Uterus (tissue), 4 donors: ENCODE results near the gene POLR2H. TPM values are rescaled to one million over a fixed set of nuclear protein-coding genes. Genes with fewer than 3 reads are reported as not detected.

ENCODE experiments used
- DNase-seq, 2 donors: peaks; one replicate each; pipeline ENCODE4 v3.0.0-alpha.2; 2019 to 2020
- H3K27ac ChIP-seq, 2 donors: fragments of 200-600 bp; sonication (generic); 1 replicate in 1 of 2; 2 replicates in 1 of 2; pipeline ENCODE4 v1.5.1; 2016 to 2018
- H3K27me3 ChIP-seq, 2 donors: fragments of 200-600 bp; sonication (generic); one replicate each; pipeline ENCODE4 v1.5.1; 2018 to 2019; ENCODE audit warnings: control low read depth in 1 of 2
- H3K36me3 ChIP-seq, 2 donors: fragments of 200-600 bp; sonication (generic); one replicate each; pipeline ENCODE4 v1.5.1; 2019; ENCODE audit warnings: control low read depth in 1 of 2
- H3K4me1 ChIP-seq, 2 donors: fragments of 200-600 bp; sonication (generic); one replicate each; pipeline ENCODE4 v1.5.1; 2018 to 2019; ENCODE audit warnings: control low read depth in 1 of 2
- H3K4me3 ChIP-seq, 2 donors: fragments of 200-600 bp; sonication (generic); 1 replicate in 1 of 2; 2 replicates in 1 of 2; pipeline ENCODE4 v1.5.1; 2018 to 2019; ENCODE audit warnings: mild to moderate bottlenecking in 1 of 2
- H3K9me3 ChIP-seq, 2 donors: fragments of 200-600 bp; sonication (generic); one replicate each; pipeline ENCODE4 v1.5.1; 2019; ENCODE audit warnings: control low read depth in 1 of 2
- CTCF ChIP-seq, 4 experiments: fragments of 200-600 bp in 2 of 4; fragments of 450-650 bp in 2 of 4; sonication (generic) in 2 of 4; IDR thresholded peaks; one replicate each; pipeline ENCODE4 v1.5.1; 2016 to 2019; ENCODE audit warnings: antibody characterized with exemption in 4 of 4, mild to moderate bottlenecking in 2 of 4, moderate library complexity in 1 of 4
- POLR2A ChIP-seq, 2 donors: fragments of 450-650 bp; IDR thresholded peaks; one replicate each; pipeline ENCODE4 v1.6.1; 2016; ENCODE audit warnings: antibody characterized with exemption in 2 of 2, mild to moderate bottlenecking in 1 of 2, moderate library complexity in 1 of 2
- intact Hi-C: fragments of 100-400 bp; cut with DNase I; formaldehyde crosslinking; loops from one replicate; pipeline ENCODE4 v1.15.1; 2023; ENCODE audit warnings: low total_unique reads
- total RNA-seq, 4 donors: library from RNA; depleted of rRNA in 3 of 4; stranded (reverse); fragments of >200 nt in 3 of 4; gene quantifications; one replicate each; pipeline versions ENCODE4 v1.1.0 to v1.2.4, GENCODE V29; 2014 to 2023
- donor health status: DM: yes; HTN: yes; CAD: no.

The POLR2H gene
- total RNA-seq, 4 donors from 2014 or later, result 52.8 to 103 (median 82.7) TPM

GRCh38 chr3:184388936-184389230 is 27.4 kb downstream of the POLR2H start:
- Histone ChIP-seq H3K9me3 (no peaks in the 10 kb centered on the region), H3K27ac (no peak overlapping the region), H3K36me3 (no peaks in the 10 kb centered on the region), H3K27me3 (no peaks in the 10 kb centered on the region), H3K4me3 (no peak overlapping the region), H3K4me1 (no peaks in the 10 kb centered on the region)
- intact Hi-C loops, result no loop called here
- TF ChIP-seq CTCF (IDR thresholded peaks at IDR 0.05) (no peak), POLR2A (IDR thresholded peaks at IDR 0.05) (no peak)
- no peak for DNase-seq

GRCh38 chr3:184389384-184389783 is 27.9 kb downstream of the POLR2H start:
- DNase-seq, result no peak
- no peaks in the 10 kb centered on the region for H3K4me1 ChIP-seq
- intact Hi-C loops, result no loop called here
- H3K4me3 ChIP-seq, result no peak overlapping the region
- no peak for TF ChIP-seq CTCF (IDR thresholded peaks at IDR 0.05)
- TF ChIP-seq POLR2A (IDR thresholded peaks at IDR 0.05), result no peak
- no peaks in the 10 kb centered on the region for H3K27me3 ChIP-seq
- no peak overlapping the region for H3K27ac ChIP-seq
- no peaks in the 10 kb centered on the region for H3K36me3 ChIP-seq
- no peaks in the 10 kb centered on the region for H3K9me3 ChIP-seq

- no peaks in the 10 kb centered on the region for H3K27me3 ChIP-seq
- TF ChIP-seq POLR2A (IDR thresholded peaks at IDR 0.05), result no peak
- no peak for TF ChIP-seq CTCF (IDR thresholded peaks at IDR 0.05)
- intact Hi-C loops, result no loop called here
- no peaks in the 10 kb centered on the region for H3K36me3 ChIP-seq
- H3K9me3 ChIP-seq, result no peaks in the 10 kb centered on the region
- no peak overlapping the region for H3K4me3 ChIP-seq
- no peak for DNase-seq
- H3K27ac ChIP-seq, result peak overlapping the region; percentile 37 to 44
- H3K4me1 ChIP-seq, result no peaks in the 10 kb centered on the region
Observed at GRCh38 chr3:184389935-184390528, 28.5 kb downstream of the POLR2H start.

DNA sequence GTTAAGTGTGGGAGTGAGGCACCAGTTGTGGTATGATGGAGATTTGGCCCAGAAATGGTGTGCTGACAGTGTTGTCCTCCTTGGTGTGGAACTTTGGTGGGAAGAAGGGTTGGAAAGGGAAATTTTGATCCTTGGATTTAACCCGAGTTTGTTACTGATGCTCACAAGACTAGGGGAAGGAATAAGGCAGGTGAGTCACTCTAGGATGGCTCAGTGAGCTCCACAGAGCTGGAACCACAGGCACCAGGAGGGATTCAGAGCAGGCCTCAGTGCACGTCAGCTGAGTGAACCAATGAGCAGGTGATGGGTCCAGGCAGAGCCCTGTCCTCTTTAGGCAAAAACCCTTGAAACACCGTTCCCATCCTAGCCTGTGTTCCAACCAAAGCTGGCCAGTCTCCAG is 29.8 kb downstream of the POLR2H start:
- no peaks in the 10 kb centered on the region for H3K9me3 ChIP-seq
- DNase-seq, result no peak
- no peaks in the 10 kb centered on the region for H3K4me1 ChIP-seq
- peak overlapping the region in 1 of 2 donors; percentile 44 for H3K27ac ChIP-seq
- TF ChIP-seq POLR2A (IDR thresholded peaks at IDR 0.05) (no peak), CTCF (IDR thresholded peaks at IDR 0.05) (no peak)
- H3K4me3 ChIP-seq, result no peak overlapping the region
- H3K27me3 ChIP-seq, result no peaks in the 10 kb centered on the region
- H3K36me3 ChIP-seq, result no peaks in the 10 kb centered on the region
- intact Hi-C loops, result no loop called here

- Histone ChIP-seq H3K4me1 (no peaks in the 10 kb centered on the region), H3K27ac (no peak overlapping the region), H3K4me3 (no peak overlapping the region), H3K27me3 (no peaks in the 10 kb centered on the region), H3K36me3 (no peaks in the 10 kb centered on the region), H3K9me3 (no peaks in the 10 kb centered on the region)
- intact Hi-C loops, result no loop called here
- no peak for DNase-seq
- TF ChIP-seq CTCF (IDR thresholded peaks at IDR 0.05), result no peak
- TF ChIP-seq POLR2A (IDR thresholded peaks at IDR 0.05), result no peak
Observed at GRCh38 chr3:184395320-184395660, 33.8 kb downstream of the POLR2H start.
